DOHH2 (cell line): ENCODE measurements around the gene SDE2.

ENCODE experiments used
- EZH2phosphoT487 ChIP-seq: fragments of 200-600 bp; sonication (generic); IDR thresholded peaks from 2 replicates; pipeline ENCODE4 v1.6.1; 2017; ENCODE audit warnings: borderline replicate concordance, mild to moderate bottlenecking, antibody characterized with exemption, low read length, moderate library complexity, mixed read lengths
- TF ChIP-seq, protein P1 (sequence below): fragments of 200-600 bp; sonication (generic); IDR thresholded peaks from one replicate; pipeline ENCODE4 v1.5.1; 2014; ENCODE audit warnings: antibody characterized with exemption, mild to moderate bottlenecking, low read depth, low read length; ENCODE audit not compliant: poor library complexity, severe bottlenecking

DNA sequence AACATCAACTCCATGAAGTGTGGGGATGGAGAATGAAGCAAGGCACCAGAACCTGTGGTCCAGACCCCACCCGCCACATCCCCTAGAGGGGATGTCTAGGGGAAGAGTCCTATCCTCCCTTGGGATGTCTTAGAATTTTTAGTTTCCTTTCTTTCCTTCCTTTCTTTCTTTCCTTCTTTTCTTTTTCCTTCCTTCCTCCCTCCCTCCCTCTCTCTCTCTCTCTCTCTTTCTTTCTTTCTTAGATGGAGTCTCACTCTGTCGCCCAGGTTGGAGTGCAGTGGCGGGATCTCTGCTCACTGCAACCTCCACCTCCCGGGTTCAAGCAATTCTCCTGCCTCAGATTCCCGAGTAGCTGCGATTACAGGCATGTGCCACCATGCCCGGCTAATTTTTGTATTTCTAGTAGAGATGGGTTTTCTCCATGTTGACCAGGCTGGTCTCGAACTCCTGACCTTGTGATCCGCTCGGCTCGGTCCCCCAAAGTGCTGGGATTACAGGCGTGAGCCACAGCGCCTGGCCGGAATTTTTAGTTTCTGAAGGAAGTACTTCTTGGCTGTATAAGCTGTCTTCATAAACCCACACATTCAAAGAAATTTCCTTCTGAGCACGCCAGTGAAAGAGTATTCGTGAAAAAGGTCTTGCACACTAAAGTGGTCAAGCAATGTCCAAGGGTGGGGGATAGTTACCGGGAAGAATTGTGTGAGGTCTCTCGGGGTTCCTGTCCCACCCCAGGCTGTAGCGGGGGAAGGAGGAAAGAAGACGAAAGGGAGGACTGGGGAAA is 37.3 kb downstream of the SDE2 start:
- TF ChIP-seq, protein P1, sequence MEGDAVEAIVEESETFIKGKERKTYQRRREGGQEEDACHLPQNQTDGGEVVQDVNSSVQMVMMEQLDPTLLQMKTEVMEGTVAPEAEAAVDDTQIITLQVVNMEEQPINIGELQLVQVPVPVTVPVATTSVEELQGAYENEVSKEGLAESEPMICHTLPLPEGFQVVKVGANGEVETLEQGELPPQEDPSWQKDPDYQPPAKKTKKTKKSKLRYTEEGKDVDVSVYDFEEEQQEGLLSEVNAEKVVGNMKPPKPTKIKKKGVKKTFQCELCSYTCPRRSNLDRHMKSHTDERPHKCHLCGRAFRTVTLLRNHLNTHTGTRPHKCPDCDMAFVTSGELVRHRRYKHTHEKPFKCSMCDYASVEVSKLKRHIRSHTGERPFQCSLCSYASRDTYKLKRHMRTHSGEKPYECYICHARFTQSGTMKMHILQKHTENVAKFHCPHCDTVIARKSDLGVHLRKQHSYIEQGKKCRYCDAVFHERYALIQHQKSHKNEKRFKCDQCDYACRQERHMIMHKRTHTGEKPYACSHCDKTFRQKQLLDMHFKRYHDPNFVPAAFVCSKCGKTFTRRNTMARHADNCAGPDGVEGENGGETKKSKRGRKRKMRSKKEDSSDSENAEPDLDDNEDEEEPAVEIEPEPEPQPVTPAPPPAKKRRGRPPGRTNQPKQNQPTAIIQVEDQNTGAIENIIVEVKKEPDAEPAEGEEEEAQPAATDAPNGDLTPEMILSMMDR: no peak
- TF ChIP-seq EZH2phosphoT487: no peak
